ENCODE data around the gene AGRN. TPM values are rescaled to one million over a fixed set of nuclear protein-coding genes. Genes with fewer than 3 reads are reported as not detected.
"Not testable (repeated sequence)": the region's sequence is repeated elsewhere in the genome, so short reads cannot be mapped to it uniquely, and the experiment has no call there.

AGRN gene
- total RNA-seq, 2 experiments from 2014 or later = 18.8 to 19.3 TPM

DNA sequence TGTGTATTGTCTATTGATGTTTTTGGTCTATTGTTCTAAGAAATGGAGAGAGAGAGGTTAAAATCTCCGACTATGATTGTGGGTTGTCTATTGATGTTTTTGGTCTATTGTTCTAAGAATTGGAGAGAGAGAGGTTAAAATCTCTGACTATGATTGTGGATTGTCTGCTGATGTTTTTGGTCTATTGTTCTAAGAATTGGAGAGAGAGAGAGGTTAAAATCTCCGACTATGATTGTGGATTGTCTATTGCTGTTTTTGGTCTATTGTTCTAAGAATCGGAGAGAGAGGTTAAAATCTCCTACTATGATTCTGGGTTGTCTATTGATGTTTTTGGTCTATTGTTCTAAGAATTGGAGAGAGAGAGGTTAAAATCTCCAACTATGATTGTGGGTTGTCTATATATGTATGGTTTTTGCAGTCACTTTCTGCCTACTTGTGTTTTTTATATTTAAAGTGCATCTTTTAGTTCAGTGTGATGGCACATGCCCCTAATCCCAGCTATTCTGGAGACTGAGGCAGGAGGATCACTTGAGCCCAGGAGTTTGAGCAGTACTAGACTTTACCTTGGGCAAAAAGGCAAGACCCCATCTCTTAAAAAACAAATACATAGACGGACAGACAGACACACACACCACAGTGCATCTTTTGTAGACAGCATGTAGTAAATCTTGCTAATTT lies 79.7 kb downstream of the AGRN start:
- no peak for ATAC-seq (ENCODE audit: low read depth)
- peak; percentile 29 for DNase-seq
- Mint-ChIP-seq H3K4me1 (peaks cover 29% of the 10 kb centered on the region), H3K27me3 (no peaks in the 10 kb centered on the region), H3K36me3 (peaks cover 55% of the 10 kb centered on the region), H3K27ac (peak overlapping the region; percentile 89), H3K4me3 (peak overlapping the region; percentile 17), H3K9me3 (peaks cover 34% of the 10 kb centered on the region)
- POLR2A ChIA-PET = no interaction called here

DNA sequence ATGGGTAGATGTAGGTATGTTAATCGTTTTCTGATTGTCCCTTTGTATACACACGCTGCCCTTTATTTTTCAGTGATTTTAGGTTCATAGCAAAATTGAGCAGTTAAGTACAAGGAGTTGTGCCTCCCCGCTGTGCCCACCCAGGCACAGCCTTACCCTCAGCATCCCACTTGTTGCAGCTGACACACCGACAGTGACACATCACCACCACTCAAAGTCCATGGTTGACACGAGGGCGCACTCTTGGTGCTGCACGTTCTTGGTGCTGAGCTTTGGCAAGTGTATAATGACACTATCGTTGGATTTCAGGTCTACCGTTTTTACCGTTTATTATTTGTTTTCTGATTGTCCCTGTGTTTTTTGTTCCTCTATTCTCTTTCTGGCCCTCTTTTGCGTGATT lies 80.4 kb downstream of the AGRN start:
- Mint-ChIP-seq H3K27me3 (no peaks in the 10 kb centered on the region), H3K4me1 (peaks cover 33% of the 10 kb centered on the region), H3K27ac (peak overlapping the region; percentile 72), H3K4me3 (peak overlapping the region; percentile 43), H3K9me3 (peaks cover 32% of the 10 kb centered on the region), H3K36me3 (peaks cover 53% of the 10 kb centered on the region)
- no peak for ATAC-seq (ENCODE audit: low read depth)
- DNase-seq = peak; percentile 12
- POLR2A ChIA-PET = interaction anchor here (0.9 kb wide), 1 partner anchor 131 kb away, joined by 3 read pairs; no protein-coding TSS in a partner anchor

GRCh38 chr1:1101503-1101902 lies 81.6 kb downstream of the AGRN start:
- H3K27me3 Mint-ChIP-seq = no peaks in the 10 kb centered on the region
- H3K36me3 Mint-ChIP-seq = peaks cover 52% of the 10 kb centered on the region
- peaks cover 33% of the 10 kb centered on the region for H3K4me1 Mint-ChIP-seq
- DNase-seq (no peak), ATAC-seq (ENCODE audit: low read depth) (no peak)
- POLR2A ChIA-PET = no interaction called here
- H3K27ac Mint-ChIP-seq = no peak overlapping the region
- H3K9me3 Mint-ChIP-seq = peaks cover 29% of the 10 kb centered on the region
- no peak overlapping the region for H3K4me3 Mint-ChIP-seq

DNA sequence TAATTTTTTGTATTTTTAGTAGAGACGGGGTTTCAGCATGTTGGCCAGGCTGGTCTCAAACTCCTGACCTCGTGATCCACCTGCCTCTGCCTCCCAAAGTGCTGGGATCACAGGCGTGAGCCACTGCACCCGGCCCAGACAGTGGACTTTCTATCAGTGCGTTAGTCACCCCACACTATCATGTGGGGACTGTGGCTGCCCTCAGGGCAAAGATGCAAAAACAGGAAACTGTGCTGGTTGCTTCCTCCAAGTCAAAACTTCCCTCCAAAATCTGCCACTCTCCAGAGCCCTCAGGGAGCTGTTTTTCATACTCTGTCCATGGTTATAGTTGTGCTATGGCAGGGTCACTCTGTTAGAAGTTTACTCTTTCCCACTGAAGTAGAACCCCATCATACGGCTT lies 84.2 kb downstream of the AGRN start:
- peaks cover 30% of the 10 kb centered on the region for H3K4me1 Mint-ChIP-seq
- not testable (repeated sequence) for H3K27me3 Mint-ChIP-seq
- peaks cover 47% of the 10 kb centered on the region for H3K36me3 Mint-ChIP-seq
- H3K27ac Mint-ChIP-seq = peak overlapping the region; percentile 78
- POLR2A ChIA-PET = interaction anchor here (0.5 to 1.5 kb wide), 3 partner anchors 10 to 65 kb away, joined by 3 to 6 read pairs (median 3); no protein-coding TSS in a partner anchor
- H3K9me3 Mint-ChIP-seq = peaks cover 23% of the 10 kb centered on the region
- ATAC-seq (ENCODE audit: low read depth) (peak; percentile 58), DNase-seq (peak; percentile 48)
- H3K4me3 Mint-ChIP-seq = peak overlapping the region; percentile 43

Other genes starting within 250 kb of the AGRN start
- under 1 TPM in 1 of 2 experiments, not detected in 1; 0.22 TPM for gene SAMD11, start 96.2 kb upstream of the AGRN start, total RNA-seq
- gene NOC2L, start 60.9 kb upstream of the AGRN start, total RNA-seq = 10 to 100 TPM; 63.0 to 63.4 TPM
- 10 to 100 TPM; 35.3 to 35.4 TPM for gene KLHL17, start 59.5 kb upstream of the AGRN start, total RNA-seq
- gene PLEKHN1, start 53.6 kb upstream of the AGRN start, total RNA-seq = 1 to 10 TPM; 3.0 to 4.8 TPM
- not detected for gene PERM1, start 38.0 kb upstream of the AGRN start, total RNA-seq
- 1 to 10 TPM in 1 of 2 experiments, under 1 TPM in 1; 0.60 to 1.1 TPM for gene HES4, start 20.0 kb upstream of the AGRN start, total RNA-seq
- gene ISG15, start 6.6 kb upstream of the AGRN start, total RNA-seq = 100 to 1,000 TPM; 425 to 457 TPM
- gene RNF223, start 54.2 kb downstream of the AGRN start, total RNA-seq = not detected
- gene C1orf159, start 96.0 kb downstream of the AGRN start, total RNA-seq = 10 to 100 TPM; 22.7 to 23.0 TPM
- gene TTLL10, start 153.8 kb downstream of the AGRN start, total RNA-seq = not detected
- gene TNFRSF18, start 186.5 kb downstream of the AGRN start, total RNA-seq = 10 to 100 TPM; 11.4 to 15.0 TPM
- 1 to 10 TPM; 2.4 to 3.1 TPM for gene TNFRSF4, start 194.0 kb downstream of the AGRN start, total RNA-seq
- gene SDF4, start 211.9 kb downstream of the AGRN start, total RNA-seq = 100 to 1,000 TPM in 1 of 2 experiments, 10 to 100 TPM in 1; 99.1 to 103 TPM
- gene B3GALT6, start 212.1 kb downstream of the AGRN start, total RNA-seq = 10 to 100 TPM; 19.1 to 19.6 TPM
- 1 to 10 TPM; 2.2 to 4.4 TPM for gene C1QTNF12, start 226.6 kb downstream of the AGRN start, total RNA-seq

Data from activated naive CD8-positive, alpha-beta T cell treated with anti-CD3 and anti-CD28 coated beads, Interleukin-2, amount 10 ng/mL, durations not matched to agents 7 days and 5 days (primary cell).